Stimulated activated CD4-positive, alpha-beta T cell treated with anti-CD3 and anti-CD28 coated beads, Interleukin-4, amount 100 ng/mL, for 24 hours (primary cell): ENCODE data around the gene AP5B1.
"Not testable (repeated sequence)": the region's sequence is repeated elsewhere in the genome, so short reads cannot be mapped to it uniquely, and the experiment has no call there.

Experiments
- DNase-seq: peaks from one replicate; pipeline ENCODE4 v3.0.0-alpha.2; 2020

Gene AP5B1

GRCh38 chr11:65762816-65763215 is 18.0 kb downstream of the AP5B1 start:
- DNase-seq: not testable (repeated sequence)

- DNase-seq: not testable (repeated sequence)
These were observed 18.6 kb downstream of the AP5B1 start for GRCh38 chr11:65762169-65762568.

- DNase-seq: no peak
These were observed 35.7 kb downstream of the AP5B1 start for GRCh38 chr11:65745049-65745448.

GRCh38 chr11:65744699-65745042 is 36.1 kb downstream of the AP5B1 start:
- DNase-seq: no peak

GRCh38 chr11:65744026-65744698 is 36.6 kb downstream of the AP5B1 start:
- peak; percentile 8 for DNase-seq

- no peak for DNase-seq
These were observed 37.1 kb downstream of the AP5B1 start for GRCh38 chr11:65743681-65744025.

- no peak for DNase-seq
These were observed 38.4 kb downstream of the AP5B1 start for GRCh38 chr11:65742353-65742752.

GRCh38 chr11:65741185-65741584 is 39.6 kb downstream of the AP5B1 start:
- no peak for DNase-seq

- DNase-seq: no peak
These were observed 41.8 kb downstream of the AP5B1 start for GRCh38 chr11:65739022-65739421.

GRCh38 chr11:65736810-65737209 is 44.0 kb downstream of the AP5B1 start:
- no peak for DNase-seq

GRCh38 chr11:65735111-65735510 is 45.7 kb downstream of the AP5B1 start:
- DNase-seq: not testable (repeated sequence)

GRCh38 chr11:65730461-65730860 is 50.3 kb downstream of the AP5B1 start:
- no peak for DNase-seq

- DNase-seq: no peak
These were observed 52.9 kb downstream of the AP5B1 start for GRCh38 chr11:65727865-65728264.

- no peak for DNase-seq
These were observed 54.1 kb downstream of the AP5B1 start for GRCh38 chr11:65726660-65727059.
